GM19099 (cell line): Measurements from ENCODE around the gene NEK1.
A peak's percentile ranks its signal among the peaks of the same experiment; 100 is the strongest.

Experiments used
- POLR2A ChIP-seq: IDR thresholded peaks from 3 replicates; pipeline ENCODE4 v1.6.1; 2011; ENCODE audit warnings: low read depth; ENCODE audit not compliant: insufficient read length; ENCODE audit errors: extremely low read depth

The NEK1 gene

GRCh38 chr4:169645627-169646026 is 33.2 kb upstream of the NEK1 start:
- TF ChIP-seq POLR2A, result no peak

DNA sequence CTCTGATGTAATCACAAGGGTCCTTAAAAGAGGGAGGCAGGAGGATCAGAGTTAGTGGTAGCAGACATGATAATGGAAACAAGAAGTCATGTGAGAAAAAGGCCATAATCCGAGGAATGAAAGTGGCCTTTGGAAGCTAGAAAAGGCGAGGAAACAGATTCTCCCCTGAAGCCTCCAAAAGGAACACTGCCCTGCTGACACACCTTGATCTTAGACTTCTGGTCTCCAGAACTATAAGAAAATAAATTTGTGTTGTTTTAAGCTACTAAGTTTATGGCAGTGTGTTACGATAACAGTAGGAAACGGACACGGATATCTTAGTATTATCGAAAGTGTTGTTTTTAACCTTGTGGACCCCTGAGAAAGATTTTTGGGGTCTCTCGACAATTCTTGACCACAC is 32.4 kb upstream of the NEK1 start:
- no peak for TF ChIP-seq POLR2A

- TF ChIP-seq POLR2A, result no peak
Observed at GRCh38 chr4:169640261-169640870, 28.0 kb upstream of the NEK1 start.

DNA sequence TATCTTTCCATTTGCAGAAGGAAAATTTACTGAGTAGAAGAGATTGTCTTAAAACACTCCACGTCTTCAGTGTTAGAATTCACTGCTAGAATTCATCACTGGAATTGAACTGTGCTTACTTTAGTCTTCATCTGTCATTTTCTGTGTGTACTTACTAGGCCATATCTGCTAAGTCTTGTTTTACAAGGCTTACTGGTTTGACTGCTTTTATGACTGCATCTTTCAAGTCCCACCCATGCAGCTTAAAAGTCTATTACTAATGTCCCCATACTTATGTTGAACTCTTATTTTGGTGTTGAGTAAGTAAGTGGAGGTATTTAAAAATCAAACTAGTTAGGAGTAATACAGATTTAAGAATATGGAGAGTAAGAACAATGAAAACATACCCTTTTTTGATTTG is 22.6 kb upstream of the NEK1 start:
- TF ChIP-seq POLR2A, result no peak

DNA sequence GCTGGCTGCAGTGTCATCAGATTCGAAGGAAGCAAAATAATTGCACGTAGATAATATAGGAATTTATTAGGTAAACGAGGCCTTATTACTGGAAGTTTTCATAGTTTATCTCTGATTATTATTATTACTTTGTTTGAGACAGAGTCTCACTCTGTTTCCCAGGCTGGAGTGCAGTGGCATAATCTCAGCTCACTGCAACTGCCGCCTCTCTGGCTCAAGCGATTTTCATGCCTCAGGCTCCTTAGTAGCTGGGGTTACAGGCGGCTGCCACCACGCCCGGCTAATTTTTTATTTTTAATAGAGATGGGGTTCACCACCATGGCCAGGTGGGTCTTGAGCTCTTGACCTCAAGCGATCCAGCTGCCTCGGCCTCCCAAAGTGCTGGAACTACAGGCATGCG is 20.5 kb upstream of the NEK1 start:
- TF ChIP-seq POLR2A, result no peak

- no peak for TF ChIP-seq POLR2A
Observed at GRCh38 chr4:169630069-169630468, 17.7 kb upstream of the NEK1 start.

DNA sequence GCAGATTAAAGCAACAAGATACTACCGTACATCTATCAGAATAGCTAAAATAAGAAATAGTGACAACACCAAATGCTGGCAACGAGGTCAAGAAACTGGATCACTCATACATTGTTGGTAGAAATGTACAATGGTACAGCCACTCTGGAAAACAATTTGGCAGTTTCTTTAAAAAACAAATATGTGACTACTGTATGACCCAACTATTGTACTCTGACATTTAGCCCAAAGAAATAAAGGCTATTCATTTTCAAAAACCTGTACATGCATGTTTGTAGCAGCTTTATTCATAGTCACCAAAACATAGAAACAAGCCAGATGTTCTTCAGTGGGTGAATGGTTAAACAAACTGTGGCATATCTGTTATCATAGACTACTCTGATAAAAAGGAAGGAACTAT is 16.2 kb upstream of the NEK1 start:
- no peak for TF ChIP-seq POLR2A

DNA sequence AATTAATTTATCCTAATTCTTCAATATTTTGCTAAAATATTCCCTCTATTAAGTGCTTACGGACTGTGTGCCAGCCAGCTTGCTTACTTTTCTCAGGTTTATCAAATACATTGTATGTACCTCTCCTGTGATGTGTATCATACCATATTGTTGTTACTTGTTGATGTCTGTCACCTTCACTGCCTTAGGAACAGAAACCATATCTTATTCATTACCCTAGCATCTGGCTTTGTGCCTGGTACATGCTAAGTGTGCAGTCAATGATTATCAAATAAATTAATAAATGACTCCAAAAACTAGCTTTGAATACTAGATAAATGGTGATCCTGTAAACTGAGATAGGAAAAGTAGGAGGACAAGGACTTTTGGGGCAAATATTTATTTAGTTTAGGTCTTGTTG is 14.9 kb upstream of the NEK1 start:
- no peak for TF ChIP-seq POLR2A

- TF ChIP-seq POLR2A, result no peak
Observed at GRCh38 chr4:169626331-169627282, 14.2 kb upstream of the NEK1 start.

DNA sequence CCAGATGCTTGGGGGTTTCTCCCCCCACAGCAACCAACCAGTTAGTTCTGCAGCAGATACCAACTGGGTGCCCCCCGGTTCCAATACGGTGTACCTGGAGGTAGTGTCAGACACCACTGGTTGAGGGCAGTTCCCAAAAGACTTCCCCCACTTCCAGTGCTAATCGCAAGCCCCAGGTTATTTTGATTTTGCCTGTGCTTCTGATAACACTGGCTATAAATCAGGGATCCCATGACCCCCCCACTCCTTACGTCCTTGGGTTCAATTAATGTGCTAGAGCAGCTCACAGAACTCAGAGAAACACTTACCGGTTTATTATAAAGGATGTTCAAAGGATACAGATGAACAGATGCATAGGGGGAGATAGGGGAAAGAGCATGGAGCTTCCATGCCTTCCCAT is 13.5 kb upstream of the NEK1 start:
- no peak for TF ChIP-seq POLR2A

- TF ChIP-seq POLR2A, result no peak
Observed at GRCh38 chr4:169622566-169622965, 10.2 kb upstream of the NEK1 start.

GRCh38 chr4:169621731-169622492 is 9.5 kb upstream of the NEK1 start:
- TF ChIP-seq POLR2A, result no peak

DNA sequence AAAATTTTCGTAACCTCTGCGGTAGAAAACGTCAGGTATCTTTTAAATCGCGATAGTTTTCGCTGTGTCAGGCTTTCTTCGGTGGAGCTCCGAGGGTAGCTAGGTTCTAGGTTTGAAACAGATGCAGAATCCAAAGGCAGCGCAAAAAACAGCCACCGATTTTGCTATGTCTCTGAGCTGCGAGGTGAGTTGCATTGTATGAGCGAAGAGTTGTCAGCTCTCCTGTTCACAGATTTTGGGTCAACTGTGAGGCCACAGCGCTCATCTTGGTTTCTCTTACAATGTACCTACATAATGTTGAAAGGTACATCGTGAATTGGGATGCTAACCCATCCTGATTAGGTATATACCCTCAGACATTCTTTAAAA is 8.5 kb upstream of the NEK1 start:
- TF ChIP-seq POLR2A, result no peak

DNA sequence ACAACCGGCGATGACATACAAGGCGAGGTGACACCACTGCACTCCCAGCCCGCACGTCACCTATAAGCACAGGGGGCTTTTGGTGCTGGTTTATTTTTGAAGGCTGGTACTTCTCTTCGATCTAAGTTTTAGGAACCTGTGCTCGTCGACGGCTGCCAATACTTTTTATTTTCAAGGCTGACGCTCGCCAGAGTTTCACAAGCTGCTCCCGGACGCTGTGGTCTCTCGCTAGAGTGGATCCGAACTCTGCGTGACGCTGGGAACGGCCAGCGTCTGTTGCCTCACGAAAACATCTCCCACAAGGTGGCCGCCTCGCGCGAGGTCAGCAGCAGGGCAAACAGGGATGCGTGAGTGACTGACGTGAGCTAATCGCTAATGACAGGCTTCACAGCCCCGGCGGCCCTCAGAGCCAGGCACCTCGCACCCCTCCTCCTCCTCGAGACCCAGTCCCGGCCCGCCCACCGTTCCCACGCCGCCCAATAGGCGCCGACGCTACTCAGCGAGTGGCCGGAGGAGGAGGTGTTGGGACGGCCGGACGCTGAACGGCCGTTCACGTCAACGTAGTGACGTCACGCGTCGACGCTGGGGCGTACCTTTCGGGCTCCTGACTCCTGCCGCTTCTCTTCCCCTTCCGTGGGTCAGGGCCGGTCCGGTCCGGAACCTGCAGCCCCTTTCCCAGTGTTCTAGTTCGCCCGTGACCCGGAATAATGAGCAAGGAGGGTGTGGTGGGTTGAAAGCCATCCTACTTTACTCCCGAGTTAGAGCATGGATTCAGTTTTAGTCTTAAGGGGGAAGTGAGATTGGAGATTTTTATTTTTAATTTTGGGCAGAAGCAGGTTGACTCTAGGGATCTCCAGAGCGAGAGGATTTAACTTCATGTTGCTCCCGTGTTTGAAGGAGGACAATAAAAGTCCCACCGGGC is 7.8 kb upstream of the NEK1 start, which contains the start of gene CLCN3:
Gene CLCN3 (plus strand): TSS at position 621 of the 922 bp plus-strand sequence. CDS start 15,351 bp downstream, outside the sequence.
- peak; percentile 96 for TF ChIP-seq POLR2A
